Measurements from ENCODE around the gene IL20RA. TPM values are rescaled to one million over a fixed set of nuclear protein-coding genes. Genes with fewer than 3 reads are reported as not detected.

Gene IL20RA
- total RNA-seq, 6 experiments from 2014 or later, result not detected

- DNase-seq, result no peak
- no peak overlapping the region for H3K27ac Mint-ChIP-seq
Measured at GRCh38 chr6:136950436-136951126, 94.2 kb downstream of the IL20RA start.

More at GRCh38 chr6:136950436-136951126, 94.2 kb downstream of the IL20RA start:
- Mint-ChIP-seq H3K36me3 (ENCODE audit: low read depth) (no peaks in the 10 kb centered on the region), H3K9me3 (no peaks in the 10 kb centered on the region), H3K4me3 (no peak overlapping the region), H3K27me3 (ENCODE audit: insufficient read depth) (peaks cover 2% of the 10 kb centered on the region; the same call in 1 of the 2 replicates), H3K4me1 (ENCODE audit: low read depth) (no peaks in the 10 kb centered on the region)
- TF ChIP-seq CTCF (IDR thresholded peaks at IDR 0.05), result no peak

Other genes with a start within 250 kb of the IL20RA start
- 1 to 10 TPM; 6.4 to 7.6 (median 7.3) TPM for gene PEX7, start 222.4 kb downstream of the IL20RA start, total RNA-seq (2021; fragmentation: NEBNext Ultra II Directional; extraction: Animal tissue kit (Norgen Biotek cat#: 25700))
- gene SLC35D3, start 122.7 kb downstream of the IL20RA start, total RNA-seq (2021; fragmentation: NEBNext Ultra II Directional; extraction: Animal tissue kit (Norgen Biotek cat#: 25700)), result not detected
- not detected for gene IL22RA2, start 128.7 kb upstream of the IL20RA start, total RNA-seq (2021; fragmentation: NEBNext Ultra II Directional; extraction: Animal tissue kit (Norgen Biotek cat#: 25700))
- 10 to 100 TPM; 24.1 to 29.0 (median 26.1) TPM for gene IFNGR1, start 174.4 kb upstream of the IL20RA start, total RNA-seq (2021; fragmentation: NEBNext Ultra II Directional; extraction: Animal tissue kit (Norgen Biotek cat#: 25700))